Ovary (tissue), 3 donors: ENCODE data around the gene CNTNAP4.

Experiments
- CTCF ChIP-seq, 3 donors: fragments of 450-650 bp in 2 of 3; fragments of 200-600 bp in 1 of 3; IDR thresholded peaks; one replicate each; pipeline versions ENCODE4 v1.5.1 to v1.8.0; 2016 to 2022; ENCODE audit warnings: antibody characterized with exemption in 3 of 3, mild to moderate bottlenecking in 1 of 3
- EP300 ChIP-seq: sonication (generic); formaldehyde crosslinking; IDR thresholded peaks from one replicate; pipeline ENCODE4 v1.6.1; 2017; ENCODE audit warnings: antibody characterized with exemption
- POLR2A ChIP-seq: fragments of 450-650 bp; IDR thresholded peaks from one replicate; pipeline ENCODE4 v1.6.1; 2017; ENCODE audit warnings: antibody characterized with exemption, mild to moderate bottlenecking, moderate library complexity
- donor health status: DM: no; HTN: no; CAD: no.

DNA sequence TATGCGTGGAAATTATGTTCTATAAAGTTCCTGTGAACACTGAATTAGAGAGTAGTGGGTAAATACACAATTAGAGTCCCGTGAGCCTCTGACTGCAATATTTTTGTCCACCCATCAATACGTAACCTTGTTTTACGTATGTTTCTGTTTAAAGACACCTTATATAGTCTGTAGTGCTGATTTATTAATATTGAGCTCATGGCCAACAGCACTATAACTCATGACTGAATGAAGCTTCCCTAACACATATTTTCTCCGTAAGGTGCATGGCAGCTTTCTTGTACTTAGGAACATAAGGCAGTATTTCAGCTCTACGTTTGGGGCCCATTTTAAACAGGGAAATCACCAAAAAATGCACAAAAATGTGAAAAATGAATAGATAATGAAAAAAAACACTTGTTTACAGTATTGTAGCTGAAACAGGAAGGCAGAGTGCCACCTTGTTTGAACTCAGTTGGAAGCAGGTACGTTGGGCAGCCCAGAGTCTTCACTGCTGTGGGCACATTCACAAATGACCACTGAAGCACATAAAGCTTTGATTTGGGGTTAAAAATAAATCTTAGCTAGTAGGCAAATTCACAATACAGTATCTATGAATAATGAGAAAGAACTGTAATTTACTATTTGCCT, 108.5 kb downstream of the CNTNAP4 start:
- TF ChIP-seq CTCF (IDR thresholded peaks at IDR 0.05) (no peak), EP300 (no peak), POLR2A (no peak)
